Neutrophil (primary cell): ENCODE measurements around the gene SLC13A3.

Experiments
- H3K27ac ChIP-seq: fragments of 200-600 bp; sonication (generic); 2 replicates; pipeline ENCODE4 v1.5.1; 2016; ENCODE audit warnings: mild to moderate bottlenecking, moderate library complexity
- H3K27me3 ChIP-seq: fragments of 200-600 bp; sonication (generic); 2 replicates; pipeline ENCODE4 v1.6.0; 2016; ENCODE audit warnings: mild to moderate bottlenecking
- H3K36me3 ChIP-seq: fragments of 200-600 bp; sonication (generic); 2 replicates; pipeline ENCODE4 v1.5.1; 2017
- H3K4me1 ChIP-seq, 2 experiments: fragments of 200-600 bp in 1 of 2; sonication (generic) in 1 of 2; 1 replicate in 1 of 2; 2 replicates in 1 of 2; pipeline versions ENCODE4 v1.5.1 to v1.6.1; 2013 to 2016; ENCODE audit warnings: low read depth in 1 of 2, low read length in 1 of 2, mild to moderate bottlenecking in 1 of 2, moderate library complexity in 1 of 2; ENCODE audit not compliant: control insufficient read depth in 1 of 2, insufficient read depth in 1 of 2
- H3K4me3 ChIP-seq, 2 experiments: fragments of 200-600 bp in 1 of 2; sonication (generic) in 1 of 2; 1 replicate in 1 of 2; 2 replicates in 1 of 2; pipeline ENCODE4 v1.5.1; 2013 to 2016; ENCODE audit warnings: low read depth in 1 of 2, low read length in 1 of 2, mild to moderate bottlenecking in 1 of 2, moderate library complexity in 1 of 2
- H3K9me3 ChIP-seq: fragments of 200-600 bp; sonication (generic); 2 replicates; pipeline ENCODE4 v1.5.1; 2016
- CTCF ChIP-seq: fragments of 200-600 bp; sonication (generic); IDR thresholded peaks from 2 replicates; pipeline ENCODE4 v1.5.1; 2016; ENCODE audit warnings: antibody characterized with exemption

SLC13A3 gene

GRCh38 chr20:46541229-46541935, 109.9 kb downstream of the SLC13A3 start:
- H3K36me3 ChIP-seq, result no peaks in the 10 kb centered on the region
- H3K9me3 ChIP-seq, result no peaks in the 10 kb centered on the region
- no peak overlapping the region for H3K4me3 ChIP-seq
- no peak overlapping the region for H3K27ac ChIP-seq
- no peak for TF ChIP-seq CTCF
- peaks cover 13% of the 10 kb centered on the region for H3K27me3 ChIP-seq
- peaks cover 26 to 27% of the 10 kb centered on the region in 2 experiments for H3K4me1 ChIP-seq

GRCh38 chr20:46539113-46539512, 112.1 kb downstream of the SLC13A3 start:
- TF ChIP-seq CTCF, result no peak
- Histone ChIP-seq H3K4me3 (no peak overlapping the region), H3K36me3 (no peaks in the 10 kb centered on the region), H3K27me3 (peaks cover 13% of the 10 kb centered on the region), H3K9me3 (no peaks in the 10 kb centered on the region), H3K27ac (no peak overlapping the region), H3K4me1 (peaks cover 6 to 7% of the 10 kb centered on the region in 2 experiments)

- no peaks in the 10 kb centered on the region for H3K36me3 ChIP-seq
- no peaks in the 10 kb centered on the region for H3K4me1 ChIP-seq
- peaks cover 31% of the 10 kb centered on the region for H3K27me3 ChIP-seq
- no peak overlapping the region for H3K4me3 ChIP-seq
- no peak overlapping the region for H3K27ac ChIP-seq
- TF ChIP-seq CTCF, result no peak
- no peaks in the 10 kb centered on the region for H3K9me3 ChIP-seq
Measured at GRCh38 chr20:46530640-46531039, 120.6 kb downstream of the SLC13A3 start.

- Histone ChIP-seq H3K4me1 (no peaks in the 10 kb centered on the region), H3K9me3 (no peaks in the 10 kb centered on the region), H3K4me3 (no peak overlapping the region), H3K27ac (no peak overlapping the region), H3K27me3 (peaks cover 30% of the 10 kb centered on the region), H3K36me3 (no peaks in the 10 kb centered on the region)
- TF ChIP-seq CTCF, result no peak
Measured at GRCh38 chr20:46523696-46524328, 127.4 kb downstream of the SLC13A3 start.

- Histone ChIP-seq H3K36me3 (no peaks in the 10 kb centered on the region), H3K27ac (no peak overlapping the region), H3K4me3 (no peak overlapping the region), H3K9me3 (no peaks in the 10 kb centered on the region), H3K4me1 (no peaks in the 10 kb centered on the region), H3K27me3 (peaks cover 23% of the 10 kb centered on the region)
- no peak for TF ChIP-seq CTCF
Measured at GRCh38 chr20:46523108-46523507, 128.2 kb downstream of the SLC13A3 start.
